ENCODE measurements around the gene CFAP100. TPM values are rescaled to one million over a fixed set of nuclear protein-coding genes. Genes with fewer than 3 reads are reported as not detected.

Gene CFAP100
- total RNA-seq, 1 experiment from 2014 or later: not detected

GRCh38 chr3:126460381-126460780 is 65.7 kb downstream of the CFAP100 start:
- DNase-seq (ENCODE audit: low spot score): no peak

GRCh38 chr3:126461450-126462070 is 66.9 kb downstream of the CFAP100 start:
- no peak for DNase-seq (ENCODE audit: low spot score)

GRCh38 chr3:126463521-126463920 is 68.8 kb downstream of the CFAP100 start:
- DNase-seq (ENCODE audit: low spot score): no peak

GRCh38 chr3:126464093-126464492 is 69.4 kb downstream of the CFAP100 start:
- no peak for DNase-seq (ENCODE audit: low spot score)

GRCh38 chr3:126464494-126464893 is 69.8 kb downstream of the CFAP100 start:
- DNase-seq (ENCODE audit: low spot score): no peak

- DNase-seq (ENCODE audit: low spot score): no peak
Measured at GRCh38 chr3:126464997-126465396, 70.3 kb downstream of the CFAP100 start.

- DNase-seq (ENCODE audit: low spot score): no peak
Measured at GRCh38 chr3:126465928-126466544, 71.3 kb downstream of the CFAP100 start.

GRCh38 chr3:126466886-126467610 is 72.3 kb downstream of the CFAP100 start:
- no peak for DNase-seq (ENCODE audit: low spot score)

- DNase-seq (ENCODE audit: low spot score): no peak
Measured at GRCh38 chr3:126467611-126467955, 72.9 kb downstream of the CFAP100 start.

- DNase-seq (ENCODE audit: low spot score): no peak
Measured at GRCh38 chr3:126468028-126468891, 73.6 kb downstream of the CFAP100 start.

- DNase-seq (ENCODE audit: low spot score): no peak
Measured at GRCh38 chr3:126469479-126469878, 74.8 kb downstream of the CFAP100 start.

GRCh38 chr3:126472277-126473006 is 77.7 kb downstream of the CFAP100 start:
- DNase-seq (ENCODE audit: low spot score): peak; percentile 96

GRCh38 chr3:126473292-126474168 is 78.8 kb downstream of the CFAP100 start:
- no peak for DNase-seq (ENCODE audit: low spot score)

- DNase-seq (ENCODE audit: low spot score): no peak
Measured at GRCh38 chr3:126474498-126475412, 80.0 kb downstream of the CFAP100 start.

GRCh38 chr3:126475413-126476114 is 80.9 kb downstream of the CFAP100 start, which contains the start of gene ZXDC:
Gene ZXDC (minus strand): TSS chr3:126475891. CDS start chr3:126475865, 26 bp downstream.
- peak; percentile 91 for DNase-seq (ENCODE audit: low spot score)

- no peak for DNase-seq (ENCODE audit: low spot score)
Measured at GRCh38 chr3:126476166-126477060, 81.7 kb downstream of the CFAP100 start.

GRCh38 chr3:126477061-126477380 is 82.3 kb downstream of the CFAP100 start:
- no peak for DNase-seq (ENCODE audit: low spot score)
